Measurements from ENCODE around the gene FAM168A.

FAM168A gene

GRCh38 chr11:73520353-73521061 lies 77.4 kb downstream of the FAM168A start:
- H3K36me3 ChIP-seq (ENCODE audit: control insufficient read depth, insufficient read depth, low read length) = no peaks in the 10 kb centered on the region
- peak; percentile 41 for DNase-seq (ENCODE audit: extremely low read depth, insufficient read length)
- H3K4me3 ChIP-seq (replicated peaks; ENCODE audit: low read depth, low read length) = no peak overlapping the region
- no peaks in the 10 kb centered on the region for H3K27me3 ChIP-seq (replicated peaks; ENCODE audit: control insufficient read depth, insufficient read depth, low read length)
- no peak for TF ChIP-seq CTCF (IDR thresholded peaks at IDR 0.05; ENCODE audit: insufficient read depth, low read length, poor library complexity, severe bottlenecking)

GRCh38 chr11:73519266-73519665 lies 78.6 kb downstream of the FAM168A start:
- no peaks in the 10 kb centered on the region for H3K27me3 ChIP-seq (replicated peaks; ENCODE audit: control insufficient read depth, insufficient read depth, low read length)
- no peak for TF ChIP-seq CTCF (IDR thresholded peaks at IDR 0.05; ENCODE audit: insufficient read depth, low read length, poor library complexity, severe bottlenecking)
- DNase-seq (ENCODE audit: extremely low read depth, insufficient read length) = no peak
- no peaks in the 10 kb centered on the region for H3K36me3 ChIP-seq (ENCODE audit: control insufficient read depth, insufficient read depth, low read length)
- H3K4me3 ChIP-seq (replicated peaks; ENCODE audit: low read depth, low read length) = no peak overlapping the region

- H3K36me3 ChIP-seq (ENCODE audit: control insufficient read depth, insufficient read depth, low read length) = no peaks in the 10 kb centered on the region
- H3K27me3 ChIP-seq (replicated peaks; ENCODE audit: control insufficient read depth, insufficient read depth, low read length) = no peaks in the 10 kb centered on the region
- no peak for TF ChIP-seq CTCF (IDR thresholded peaks at IDR 0.05; ENCODE audit: insufficient read depth, low read length, poor library complexity, severe bottlenecking)
- no peak overlapping the region for H3K4me3 ChIP-seq (replicated peaks; ENCODE audit: low read depth, low read length)
- no peak for DNase-seq (ENCODE audit: extremely low read depth, insufficient read length)
Measured at GRCh38 chr11:73518195-73518594, 79.7 kb downstream of the FAM168A start.

- TF ChIP-seq CTCF (IDR thresholded peaks at IDR 0.05; ENCODE audit: insufficient read depth, low read length, poor library complexity, severe bottlenecking) = no peak
- H3K27me3 ChIP-seq (replicated peaks; ENCODE audit: control insufficient read depth, insufficient read depth, low read length) = no peaks in the 10 kb centered on the region
- no peaks in the 10 kb centered on the region for H3K36me3 ChIP-seq (ENCODE audit: control insufficient read depth, insufficient read depth, low read length)
- DNase-seq (ENCODE audit: extremely low read depth, insufficient read length) = no peak
- no peak overlapping the region for H3K4me3 ChIP-seq (replicated peaks; ENCODE audit: low read depth, low read length)
Measured at GRCh38 chr11:73516080-73516479, 81.8 kb downstream of the FAM168A start.

GRCh38 chr11:73513707-73514106 lies 84.2 kb downstream of the FAM168A start:
- no peak for DNase-seq (ENCODE audit: extremely low read depth, insufficient read length)
- no peaks in the 10 kb centered on the region for H3K36me3 ChIP-seq (ENCODE audit: control insufficient read depth, insufficient read depth, low read length)
- TF ChIP-seq CTCF (IDR thresholded peaks at IDR 0.05; ENCODE audit: insufficient read depth, low read length, poor library complexity, severe bottlenecking) = no peak
- H3K27me3 ChIP-seq (replicated peaks; ENCODE audit: control insufficient read depth, insufficient read depth, low read length) = no peaks in the 10 kb centered on the region
- no peak overlapping the region for H3K4me3 ChIP-seq (replicated peaks; ENCODE audit: low read depth, low read length)

- no peak for DNase-seq (ENCODE audit: extremely low read depth, insufficient read length)
Measured at GRCh38 chr11:73510877-73511276, 87.0 kb downstream of the FAM168A start.

More at GRCh38 chr11:73510877-73511276, 87.0 kb downstream of the FAM168A start:
- Histone ChIP-seq H3K4me3 (replicated peaks; ENCODE audit: low read depth, low read length) (no peak overlapping the region), H3K27me3 (replicated peaks; ENCODE audit: control insufficient read depth, insufficient read depth, low read length) (no peaks in the 10 kb centered on the region), H3K36me3 (ENCODE audit: control insufficient read depth, insufficient read depth, low read length) (no peaks in the 10 kb centered on the region)
- TF ChIP-seq CTCF (IDR thresholded peaks at IDR 0.05; ENCODE audit: insufficient read depth, low read length, poor library complexity, severe bottlenecking) = no peak

Data from GM06990 (cell line).